H1 (cell line): Measurements from ENCODE around the gene HOXB13. TPM values are rescaled to one million over a fixed set of nuclear protein-coding genes. Genes with fewer than 3 reads are reported as not detected.

Experiments used
- CTCF ChIA-PET: fragments of 300-600 bp; sonication (Branson Sonifier 250); formaldehyde crosslinking; loops from one replicate; lab custom pipeline; 2021; ENCODE audit not compliant: partially characterized antibody; lab: Charles Lee
- POLR2A ChIA-PET: fragments of 300-600 bp; sonication (Branson Sonifier 250); formaldehyde crosslinking; loops from one replicate; lab custom pipeline; 2021; ENCODE audit warnings: inconsistent platforms; ENCODE audit not compliant: partially characterized antibody; lab: Charles Lee
- DNase-seq, 2 experiments: peaks; one replicate each; pipeline versions ENCODE4 v3.0.0 to v3.0.0-alpha.2; 2010 to 2022; ENCODE audit warnings: low spot score in 2 of 2, low read depth in 1 of 2, mixed read lengths in 1 of 2
- FAIRE-seq: peaks from 2 replicates; lab custom pipeline; 2011; peaks lifted over from hg19 to GRCh38; lab: Jason Lieb, UNC
- H2AFZ ChIP-seq: 2 replicates; pipeline ENCODE4 v1.8.1; 2012; ENCODE audit warnings: low read length, inconsistent platforms
- H2AK5ac ChIP-seq: 2 replicates; pipeline ENCODE4 v1.6.1; 2013; ENCODE audit warnings: low read depth, low read length
- H2BK120ac ChIP-seq: replicated peaks from 2 replicates; pipeline ENCODE3; 2013; ENCODE audit warnings: low read depth, low read length, inconsistent platforms
- H2BK12ac ChIP-seq: 2 replicates; pipeline ENCODE4 v1.6.1; 2013; ENCODE audit warnings: low read depth, low read length
- H2BK15ac ChIP-seq: 2 replicates; pipeline ENCODE4 v1.6.1; 2013; ENCODE audit warnings: low read length
- H2BK20ac ChIP-seq: 2 replicates; pipeline ENCODE4 v1.6.1; 2013; ENCODE audit warnings: low read length
- H2BK5ac ChIP-seq: 2 replicates; pipeline ENCODE4 v1.6.1; 2013; ENCODE audit warnings: low read depth, low read length
- H3K14ac ChIP-seq: 2 replicates; pipeline ENCODE4 v1.6.1; 2013; ENCODE audit warnings: inconsistent platforms; ENCODE audit not compliant: insufficient read length
- H3K18ac ChIP-seq: 2 replicates; pipeline ENCODE4 v1.6.1; 2013; ENCODE audit warnings: low read length; ENCODE audit errors: extremely low read depth
- H3K23ac ChIP-seq: 2 replicates; pipeline ENCODE4 v1.6.1; 2013; ENCODE audit warnings: inconsistent platforms; ENCODE audit not compliant: insufficient read length
- H3K23me2 ChIP-seq: 2 replicates; pipeline ENCODE4 v1.6.1; 2013; ENCODE audit warnings: low read depth, low read length
- H3K27ac ChIP-seq: 2 replicates; pipeline ENCODE4 v1.6.1; 2011; ENCODE audit warnings: low read depth, low read length, inconsistent platforms
- H3K27me3 ChIP-seq, 4 experiments: replicated peaks in 1 of 4; 1 replicate in 1 of 4; 2 replicates in 3 of 4; pipeline versions ENCODE4 v1.6.1 to v1.8.1; 2011 to 2013; ENCODE audit warnings: low read length in 3 of 4, mild to moderate bottlenecking in 3 of 4, inconsistent platforms in 2 of 4, mixed read lengths in 2 of 4, moderate library complexity in 1 of 4; ENCODE audit not compliant: control insufficient read depth in 3 of 4, insufficient read depth in 3 of 4; ENCODE audit errors: extremely low read depth in 1 of 4
- H3K36me3 ChIP-seq, 4 experiments: 2 replicates each; pipeline versions ENCODE4 v1.6.1 to v1.8.1; 2011 to 2013; ENCODE audit warnings: mild to moderate bottlenecking in 4 of 4, low read length in 3 of 4, moderate library complexity in 2 of 4, control low read depth in 1 of 4, inconsistent platforms in 1 of 4; ENCODE audit not compliant: insufficient read depth in 4 of 4, control insufficient read depth in 2 of 4
- H3K4ac ChIP-seq: replicated peaks from 2 replicates; pipeline ENCODE3; 2013; ENCODE audit warnings: low read length, low read depth, mixed read lengths, inconsistent platforms; ENCODE audit not compliant: insufficient read length
- H3K4me1 ChIP-seq, 4 experiments: replicated peaks in 1 of 4; 1 replicate in 1 of 4; 2 replicates in 3 of 4; pipeline versions ENCODE4 v1.6.1 to v1.8.1; 2011 to 2013; ENCODE audit warnings: low read length in 3 of 4, inconsistent platforms in 2 of 4, mixed read lengths in 1 of 4; ENCODE audit not compliant: insufficient read depth in 4 of 4, control insufficient read depth in 3 of 4
- H3K4me2 ChIP-seq, 2 experiments: 2 replicates each; pipeline versions ENCODE4 v1.6.1 to v1.8.1; 2011 to 2013; ENCODE audit warnings: low read depth in 2 of 2, low read length in 2 of 2, control low read depth in 1 of 2, inconsistent platforms in 1 of 2, mild to moderate bottlenecking in 1 of 2; ENCODE audit not compliant: insufficient read depth in 1 of 2
- H3K4me3 ChIP-seq, 4 experiments: fragments of 200-600, 300-600 bp in 1 of 4; sonication (generic), shearing (Covaris generic), sonication (Bioruptor Twin) in 1 of 4; 2 replicates each; pipeline versions ENCODE4 v1.5.1 to v1.8.1; 2011 to 2016; ENCODE audit warnings: low read length in 4 of 4, low read depth in 3 of 4, control low read depth in 2 of 4, inconsistent platforms in 2 of 4, mild to moderate bottlenecking in 2 of 4, mixed read lengths in 1 of 4, moderate library complexity in 1 of 4; ENCODE audit not compliant: insufficient read depth in 2 of 4; ENCODE audit errors: extremely low read depth in 1 of 4
- H3K56ac ChIP-seq: replicated peaks from 2 replicates; pipeline ENCODE3; 2013; ENCODE audit warnings: low read depth, mild to moderate bottlenecking, mixed read lengths, low read length, inconsistent platforms; ENCODE audit not compliant: insufficient read length
- H3K79me1 ChIP-seq: 2 replicates; pipeline ENCODE4 v1.6.1; 2013; ENCODE audit warnings: low read depth, low read length, control low read depth
- H3K79me2 ChIP-seq, 2 experiments: 2 replicates each; pipeline versions ENCODE4 v1.6.1 to v1.8.1; 2012 to 2013; ENCODE audit warnings: low read length in 2 of 2, mild to moderate bottlenecking in 2 of 2, inconsistent platforms in 1 of 2; ENCODE audit not compliant: insufficient read depth in 2 of 2, control insufficient read depth in 1 of 2
- H3K9ac ChIP-seq, 4 experiments: replicated peaks in 1 of 4; 1 replicate in 1 of 4; 2 replicates in 3 of 4; pipeline versions ENCODE4 v1.6.1 to v1.8.1; 2011 to 2013; ENCODE audit warnings: low read depth in 3 of 4, low read length in 3 of 4, control low read depth in 2 of 4, mild to moderate bottlenecking in 2 of 4, moderate library complexity in 2 of 4, inconsistent platforms in 1 of 4; ENCODE audit errors: extremely low read depth in 1 of 4
- H3K9me3 ChIP-seq, 2 experiments: 2 replicates each; pipeline versions ENCODE4 v1.6.1 to v1.8.1; 2012 to 2013; ENCODE audit warnings: mild to moderate bottlenecking in 2 of 2, moderate library complexity in 2 of 2, control low read depth in 1 of 2, inconsistent platforms in 1 of 2, low read depth in 1 of 2, low read length in 1 of 2, mixed read lengths in 1 of 2; ENCODE audit not compliant: insufficient read depth in 2 of 2
- H4K20me1 ChIP-seq, 2 experiments: replicated peaks in 1 of 2; 2 replicates each; pipeline versions ENCODE3 to v1.8.1; 2011 to 2013; ENCODE audit warnings: inconsistent platforms in 2 of 2, low read length in 2 of 2, mild to moderate bottlenecking in 1 of 2; ENCODE audit not compliant: insufficient read depth in 2 of 2, control insufficient read depth in 1 of 2
- H4K5ac ChIP-seq: 2 replicates; pipeline ENCODE4 v1.6.1; 2013; ENCODE audit warnings: low read length, low read depth, mixed read lengths, inconsistent platforms; ENCODE audit not compliant: insufficient read length
- H4K8ac ChIP-seq: 2 replicates; pipeline ENCODE4 v1.8.0; 2013; ENCODE audit warnings: mild to moderate bottlenecking, moderate library complexity, low read length, inconsistent platforms; ENCODE audit not compliant: insufficient read depth; ENCODE audit errors: extremely low read depth
- H4K91ac ChIP-seq: replicated peaks from 2 replicates; pipeline ENCODE3; 2013; ENCODE audit warnings: low read length, mixed read lengths, inconsistent platforms; ENCODE audit not compliant: insufficient read length
- EP300 ChIP-seq, 2 experiments: IDR thresholded peaks; 1 replicate in 1 of 2; 2 replicates in 1 of 2; pipeline ENCODE4 v1.6.1; 2011 to 2012; ENCODE audit warnings: low read depth in 2 of 2, low read length in 2 of 2, mild to moderate bottlenecking in 2 of 2, borderline replicate concordance in 1 of 2, inconsistent platforms in 1 of 2, moderate library complexity in 1 of 2
- EZH2 ChIP-seq: fragments of 200-600 bp; sonication (generic); IDR thresholded peaks from 2 replicates; pipeline ENCODE4 v1.7.1; 2012; ENCODE audit warnings: low read depth, mild to moderate bottlenecking, moderate library complexity, low read length, inconsistent platforms; ENCODE audit not compliant: severe bottlenecking
- RFX5 ChIP-seq: IDR thresholded peaks from 2 replicates; pipeline ENCODE4 v1.6.1; 2011; ENCODE audit warnings: low read depth, low read length, improper control_type of control experiment, borderline replicate concordance
- SUZ12 ChIP-seq: fragments of 200-600 bp; sonication (generic); IDR thresholded peaks from 2 replicates; pipeline ENCODE4 v1.6.1; 2012; ENCODE audit warnings: mild to moderate bottlenecking, inconsistent platforms, low read length, moderate library complexity, mixed read lengths
- WGBS, 2 experiments: shearing (Covaris generic) in 1 of 2; methylation state at CpG; one replicate each; pipeline versions ENCODE4 v1.1.6 to v1.1.7; 2013 to 2015; ENCODE audit warnings: low lambda C conversion rate in 2 of 2, mixed read lengths in 2 of 2, inconsistent platforms in 1 of 2, low coverage in 1 of 2, missing lambda C conversion rate in 1 of 2; ENCODE audit not compliant: insufficient replicate concordance in 2 of 2, insufficient coverage in 1 of 2, insufficient read length in 1 of 2; ENCODE audit errors: extremely low coverage in 1 of 2, missing lambda C conversion rate in 1 of 2; 5-methylcytosine and 5-hydroxymethylcytosine counted together
- polyA plus RNA-seq, 7 experiments: library from polyadenylated mRNA; depleted of rRNA in 3 of 7; stranded (reverse) in 5 of 7; unstranded in 2 of 7; fragments of >200 nt in 5 of 7; fragments of 200-250 nt in 2 of 7; gene quantifications; 1 replicate in 5 of 7; 2 replicates in 1 of 7; 4 replicates in 1 of 7; pipeline versions ENCODE4 v1.2.1 to v1.2.3, GENCODE V29; 2011 to 2013; ENCODE audit warnings: missing spikeins in 2 of 7, mixed read lengths in 2 of 7
- total RNA-seq: library from RNA; stranded (reverse); fragmentation: NEBNext Ultra II Directional; extraction: Animal tissue kit (Norgen Biotek cat#: 25700); gene quantifications from 2 replicates; pipeline ENCODE4 v1.2.1, GENCODE V29; 2021

Gene HOXB13
- total and polyA plus RNA-seq, 2 of the 8 experiments (the other 6 are each of a cell fraction or from before 2014, with no cell fraction given): not detected

DNA sequence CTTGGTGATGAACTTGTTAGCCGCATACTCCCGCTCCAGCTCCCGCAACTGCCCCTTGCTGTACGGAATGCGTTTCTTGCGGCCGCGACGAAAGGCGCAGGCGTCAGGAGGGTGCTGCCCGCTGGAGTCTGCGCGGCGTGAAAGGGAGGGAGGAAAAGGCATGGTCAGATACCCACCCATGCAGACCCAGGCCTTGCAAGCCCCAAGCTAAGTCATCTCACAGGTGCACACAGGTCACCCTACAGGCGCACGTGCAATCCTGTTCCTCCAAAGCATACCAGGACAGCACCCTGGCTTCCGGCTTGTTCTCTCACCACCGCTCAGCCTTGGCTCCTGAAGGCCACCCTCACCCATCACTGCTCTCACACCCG lies 1.6 kb downstream of the HOXB13 start:
- Histone ChIP-seq H3K23me2 (no peaks in the 10 kb centered on the region), H3K27me3 (peaks cover 95 to 100% (median 99%) of the 10 kb centered on the region in 4 experiments), H2AFZ (no peak overlapping the region), H2BK5ac (no peak overlapping the region), H3K36me3 (peaks cover 0 to 2% (median 0%) of the 10 kb centered on the region in 4 experiments; a peak in 1 of 8 replicates), H2AK5ac (no peak overlapping the region), H2BK15ac (no peak overlapping the region), H2BK120ac (no peak overlapping the region), H4K91ac (no peak overlapping the region), H3K4me3 (no peak overlapping the region), H3K4me2 (no peak overlapping the region), H3K9ac (no peak overlapping the region; a peak in 1 of 7 replicates), H3K4ac (no peak overlapping the region), H2BK12ac (peak overlapping the region; percentile 50; the same call in 1 of the 2 replicates), H3K79me2 (no peaks in the 10 kb centered on the region), H3K27ac (no peak overlapping the region), H2BK20ac (no peak overlapping the region), H3K79me1 (no peaks in the 10 kb centered on the region; the same call in 1 of the 2 replicates), H3K4me1 (peaks cover 4 to 22% (median 9%) of the 10 kb centered on the region in 4 experiments; a peak in 6 of 7 replicates), H3K14ac (no peak overlapping the region)
- no peak for DNase-seq
- CTCF ChIA-PET: interaction anchor here (0.8 to 13.5 kb wide), 14 partner anchors 9 to 152 kb away, joined by 3 to 147 read pairs (median 29); no protein-coding TSS in a partner anchor
- 34% methylated on average over 20 of the region's 20 CpGs; no CpG with 5 or more reads in 1 of the 2 experiments for WGBS, 2 experiments
- POLR2A ChIA-PET: no interaction called here
- TF ChIP-seq SUZ12: peak; percentile 82
- no peak for TF ChIP-seq EP300 (IDR thresholded peaks at IDR 0.05; ENCODE audit: borderline replicate concordance in 1 of 2, low read depth in 2 of 2, low read length in 2 of 2)
- TF ChIP-seq EZH2: peak; percentile 79
- TF ChIP-seq RFX5: no peak
- TF ChIP-seq, all 59 proteins: peak for 2
- no peak overlapping the region for H3K56ac ChIP-seq
- H4K5ac ChIP-seq: no peak overlapping the region
- no peaks in the 10 kb centered on the region for H3K9me3 ChIP-seq
- no peak for FAIRE-seq
- no peak overlapping the region; the same call in 1 of the 2 replicates for H4K8ac ChIP-seq
- H3K18ac ChIP-seq: no peak overlapping the region
- peaks cover 23 to 38% of the 10 kb centered on the region in 2 experiments for H4K20me1 ChIP-seq
- no peak overlapping the region for H3K23ac ChIP-seq
